ENCODE results near the gene ADGRV1. TPM values are rescaled to one million over a fixed set of nuclear protein-coding genes. Genes with fewer than 3 reads are reported as not detected.

ADGRV1 gene
- total and polyA plus RNA-seq, 9 of the 15 experiments (the other 6 are each of a cell fraction or from before 2014, with no cell fraction given), result 21.7 to 156 (median 58.2) TPM

DNA sequence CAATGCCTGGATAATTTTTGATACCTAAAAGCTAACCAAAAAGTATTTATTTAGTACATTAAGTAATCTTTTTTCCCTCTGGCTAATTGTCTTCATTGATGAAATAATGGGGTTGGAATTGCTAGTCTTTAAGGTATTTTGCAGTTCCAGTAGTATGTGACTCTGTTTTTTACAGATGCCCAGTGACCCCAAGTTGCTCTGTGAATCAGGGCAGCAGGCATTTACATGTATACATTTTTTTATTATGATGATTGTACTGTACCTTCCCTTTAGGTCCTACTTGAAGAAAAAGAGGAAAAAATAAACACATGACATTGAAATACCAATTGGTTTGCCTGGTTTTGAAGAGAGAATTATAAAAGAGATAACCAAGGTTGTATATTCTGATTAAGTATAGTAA, 385.5 kb downstream of the ADGRV1 start (continued):
- TF ChIP-seq, protein P1, sequence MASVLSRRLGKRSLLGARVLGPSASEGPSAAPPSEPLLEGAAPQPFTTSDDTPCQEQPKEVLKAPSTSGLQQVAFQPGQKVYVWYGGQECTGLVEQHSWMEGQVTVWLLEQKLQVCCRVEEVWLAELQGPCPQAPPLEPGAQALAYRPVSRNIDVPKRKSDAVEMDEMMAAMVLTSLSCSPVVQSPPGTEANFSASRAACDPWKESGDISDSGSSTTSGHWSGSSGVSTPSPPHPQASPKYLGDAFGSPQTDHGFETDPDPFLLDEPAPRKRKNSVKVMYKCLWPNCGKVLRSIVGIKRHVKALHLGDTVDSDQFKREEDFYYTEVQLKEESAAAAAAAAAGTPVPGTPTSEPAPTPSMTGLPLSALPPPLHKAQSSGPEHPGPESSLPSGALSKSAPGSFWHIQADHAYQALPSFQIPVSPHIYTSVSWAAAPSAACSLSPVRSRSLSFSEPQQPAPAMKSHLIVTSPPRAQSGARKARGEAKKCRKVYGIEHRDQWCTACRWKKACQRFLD (CRISPR knock-in tag; IDR thresholded peaks at IDR 0.05), result no peak
- no peak for TF ChIP-seq ZNF24 (IDR thresholded peaks at IDR 0.05)
- TF ChIP-seq, protein P2, sequence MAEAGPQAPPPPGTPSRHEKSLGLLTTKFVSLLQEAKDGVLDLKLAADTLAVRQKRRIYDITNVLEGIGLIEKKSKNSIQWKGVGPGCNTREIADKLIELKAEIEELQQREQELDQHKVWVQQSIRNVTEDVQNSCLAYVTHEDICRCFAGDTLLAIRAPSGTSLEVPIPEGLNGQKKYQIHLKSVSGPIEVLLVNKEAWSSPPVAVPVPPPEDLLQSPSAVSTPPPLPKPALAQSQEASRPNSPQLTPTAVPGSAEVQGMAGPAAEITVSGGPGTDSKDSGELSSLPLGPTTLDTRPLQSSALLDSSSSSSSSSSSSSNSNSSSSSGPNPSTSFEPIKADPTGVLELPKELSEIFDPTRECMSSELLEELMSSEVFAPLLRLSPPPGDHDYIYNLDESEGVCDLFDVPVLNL (CRISPR knock-in tag; IDR thresholded peaks at IDR 0.05; ENCODE audit: low read depth), result no peak

DNA sequence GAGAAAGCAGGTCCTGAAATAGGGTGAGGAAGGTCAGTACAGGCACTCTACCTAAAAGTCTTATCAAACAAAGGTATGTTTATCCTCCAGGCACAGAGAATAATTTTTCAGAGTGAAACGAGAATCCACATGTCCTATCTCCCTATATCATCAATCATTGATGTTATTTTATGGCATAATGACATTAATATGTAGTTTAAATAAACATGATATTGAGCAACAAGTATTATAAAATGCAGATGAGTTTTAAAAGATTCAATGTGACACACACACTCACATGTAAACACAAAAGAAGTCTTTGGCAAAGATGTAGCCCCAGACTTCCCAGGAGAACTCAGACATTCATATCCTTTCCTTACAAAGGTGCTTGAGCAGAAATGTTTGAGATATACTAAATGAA, 389.1 kb downstream of the ADGRV1 start:
- H3K36me3 ChIP-seq (ENCODE audit: control insufficient read depth, insufficient read depth, low read length), result no peaks in the 10 kb centered on the region
- no peaks in the 10 kb centered on the region for H3K27me3 ChIP-seq (ENCODE audit: control insufficient read depth in 2 of 2, insufficient read depth in 2 of 2, low read length in 2 of 2)
- no peaks in the 10 kb centered on the region for H3K9me3 ChIP-seq (replicated peaks; ENCODE audit: control insufficient read depth, insufficient read depth, low read depth, low read length)
- FAIRE-seq (no peak), DNase-seq (ENCODE audit: extremely low read depth in 1 of 4, low spot score in 3 of 4) (no peak), ATAC-seq (no peak)
- H2AFZ ChIP-seq (ENCODE audit: low read depth, low read length), result no peak overlapping the region
- WGBS (ENCODE audit: insufficient coverage, low coverage, missing lambda C conversion rate), result 46% methylated on average over 1 of the region's 1 CpG
- H3K4me1 ChIP-seq (replicated peaks in 1 of 2; ENCODE audit: control insufficient read depth in 2 of 2, insufficient read depth in 2 of 2, low read length in 2 of 2), result no peaks in the 10 kb centered on the region
- intact Hi-C loops (cut with micrococcal nuclease) (no loop called here), in situ Hi-C loops (cut with MboI) (no loop called here)
- no peaks in the 10 kb centered on the region for H3K79me2 ChIP-seq (ENCODE audit: control insufficient read depth, insufficient read depth, low read length)
- CTCF ChIA-PET (ENCODE audit: low intra/inter-chr PET ratio), result no interaction called here
- TF ChIP-seq, protein P3, sequence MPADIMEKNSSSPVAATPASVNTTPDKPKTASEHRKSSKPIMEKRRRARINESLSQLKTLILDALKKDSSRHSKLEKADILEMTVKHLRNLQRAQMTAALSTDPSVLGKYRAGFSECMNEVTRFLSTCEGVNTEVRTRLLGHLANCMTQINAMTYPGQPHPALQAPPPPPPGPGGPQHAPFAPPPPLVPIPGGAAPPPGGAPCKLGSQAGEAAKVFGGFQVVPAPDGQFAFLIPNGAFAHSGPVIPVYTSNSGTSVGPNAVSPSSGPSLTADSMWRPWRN (IDR thresholded peaks at IDR 0.05; ENCODE audit: low read depth), result no peak
- no peak for TF ChIP-seq EGR1 (conservative IDR thresholded peaks at IDR 0.05)
- no peak for TF ChIP-seq SRSF9 (IDR thresholded peaks at IDR 0.05; ENCODE audit: borderline replicate concordance, low read depth, low read length)
- TF ChIP-seq HEY1 (CRISPR knock-in tag; IDR thresholded peaks at IDR 0.05; ENCODE audit: borderline replicate concordance), result no peak
- TF ChIP-seq KHSRP (IDR thresholded peaks at IDR 0.05), result no peak
- no peak for TF ChIP-seq MAFG (tag; conservative IDR thresholded peaks at IDR 0.05)
- TF ChIP-seq, protein P4, sequence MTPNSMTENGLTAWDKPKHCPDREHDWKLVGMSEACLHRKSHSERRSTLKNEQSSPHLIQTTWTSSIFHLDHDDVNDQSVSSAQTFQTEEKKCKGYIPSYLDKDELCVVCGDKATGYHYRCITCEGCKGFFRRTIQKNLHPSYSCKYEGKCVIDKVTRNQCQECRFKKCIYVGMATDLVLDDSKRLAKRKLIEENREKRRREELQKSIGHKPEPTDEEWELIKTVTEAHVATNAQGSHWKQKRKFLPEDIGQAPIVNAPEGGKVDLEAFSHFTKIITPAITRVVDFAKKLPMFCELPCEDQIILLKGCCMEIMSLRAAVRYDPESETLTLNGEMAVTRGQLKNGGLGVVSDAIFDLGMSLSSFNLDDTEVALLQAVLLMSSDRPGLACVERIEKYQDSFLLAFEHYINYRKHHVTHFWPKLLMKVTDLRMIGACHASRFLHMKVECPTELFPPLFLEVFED (CRISPR knock-in tag; conservative IDR thresholded peaks at IDR 0.05), result no peak
- no peak for TF ChIP-seq ARID2 (IDR thresholded peaks at IDR 0.05)
- no peak for TF ChIP-seq ZNF77 (CRISPR knock-in tag; IDR thresholded peaks at IDR 0.05)
- TF ChIP-seq TCF3 (CRISPR knock-in tag; IDR thresholded peaks at IDR 0.05), result no peak
- TF ChIP-seq CHD1 (IDR thresholded peaks at IDR 0.05; ENCODE audit: low read length), result no peak
- no peak for TF ChIP-seq CSDE1 (IDR thresholded peaks at IDR 0.05)
- no peak for TF ChIP-seq CTBP1 (IDR thresholded peaks at IDR 0.05; ENCODE audit: borderline replicate concordance)
- H3K4me2 ChIP-seq (ENCODE audit: insufficient read depth, low read length), result no peak overlapping the region
- H3K9ac ChIP-seq (ENCODE audit: insufficient read depth in 1 of 2, low read depth in 2 of 2, low read length in 2 of 2), result no peak overlapping the region
- no peaks in the 10 kb centered on the region for H4K20me1 ChIP-seq (replicated peaks; ENCODE audit: control insufficient read depth, insufficient read depth, low read length)
- no peaks in the 10 kb centered on the region for H3K9me1 ChIP-seq (ENCODE audit: control insufficient read depth, insufficient read depth, low read length)
- no peak overlapping the region for H3K27ac ChIP-seq (ENCODE audit: extremely low read depth, low read depth, low read length)
- no TSS peak for BruUV-seq (replicated peaks)
- H3K4me3 ChIP-seq, result no peak overlapping the region
- POLR2A ChIA-PET, result no interaction called here

Measured in K562 (cell line).